ENCODE measurements around the gene ITGB1.
"Not testable (repeated sequence)": the region's sequence is repeated elsewhere in the genome, so short reads cannot be mapped to it uniquely, and the experiment has no call there.

ITGB1 gene

GRCh38 chr10:32938554-32939061, 19.4 kb downstream of the ITGB1 start:
- no peak for DNase-seq (ENCODE audit: low read depth)

DNA sequence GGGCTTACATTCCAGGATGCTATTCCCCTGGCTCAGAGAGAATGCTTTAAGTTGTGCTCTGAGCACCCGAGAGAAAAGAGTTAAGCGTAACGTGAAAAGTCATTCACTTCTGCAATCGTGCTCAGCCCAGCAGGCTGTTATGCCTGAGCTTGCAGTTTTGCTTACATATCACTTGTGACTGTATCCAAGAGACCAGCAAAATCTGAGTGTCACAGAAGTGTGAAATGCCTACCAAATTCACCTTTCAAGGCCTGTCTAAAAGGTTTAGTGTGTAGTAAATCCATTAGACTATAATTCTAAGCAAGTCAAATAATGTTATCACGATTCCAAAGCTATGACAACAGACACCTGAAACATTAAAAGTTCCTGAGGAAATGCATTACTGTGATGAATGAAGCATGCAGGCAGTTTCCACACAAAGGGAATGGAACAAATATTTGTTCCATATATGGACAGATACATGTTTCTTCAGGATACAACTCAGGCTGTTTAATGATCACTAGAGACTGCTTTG, 20.1 kb downstream of the ITGB1 start:
- DNase-seq (ENCODE audit: low read depth), result no peak

DNA sequence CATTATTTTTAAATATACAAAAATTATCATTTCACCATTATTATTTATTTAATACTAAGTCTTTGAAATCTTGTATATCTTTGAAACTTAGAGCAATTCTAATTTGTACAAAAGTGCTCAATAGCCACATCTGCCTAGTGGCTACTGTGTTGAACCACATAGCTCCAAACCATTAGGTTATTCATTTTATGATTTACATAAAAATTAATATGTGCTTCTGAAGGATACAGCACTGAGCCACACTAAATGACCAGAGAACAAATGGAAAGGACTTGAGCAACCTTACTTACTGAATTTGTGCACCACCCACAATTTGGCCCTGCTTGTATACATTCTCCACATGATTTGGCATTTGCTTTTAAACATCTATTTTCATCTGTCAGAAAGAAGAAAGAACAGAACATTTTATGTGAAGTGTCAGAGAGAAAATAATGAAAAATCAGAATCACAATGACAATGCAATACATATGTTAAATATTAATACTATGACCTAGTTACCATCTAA, 25.8 kb downstream of the ITGB1 start:
- no peak for DNase-seq (ENCODE audit: low read depth)

- no peak for DNase-seq (ENCODE audit: low read depth)
Measured at GRCh38 chr10:32931593-32931992, 26.4 kb downstream of the ITGB1 start.

GRCh38 chr10:32930036-32930435, 28.0 kb downstream of the ITGB1 start:
- DNase-seq (ENCODE audit: low read depth), result no peak

- DNase-seq (ENCODE audit: low read depth), result no peak
Measured at GRCh38 chr10:32929634-32930033, 28.4 kb downstream of the ITGB1 start.

- no peak for DNase-seq (ENCODE audit: low read depth)
Measured at GRCh38 chr10:32927750-32928149, 30.3 kb downstream of the ITGB1 start.

DNA sequence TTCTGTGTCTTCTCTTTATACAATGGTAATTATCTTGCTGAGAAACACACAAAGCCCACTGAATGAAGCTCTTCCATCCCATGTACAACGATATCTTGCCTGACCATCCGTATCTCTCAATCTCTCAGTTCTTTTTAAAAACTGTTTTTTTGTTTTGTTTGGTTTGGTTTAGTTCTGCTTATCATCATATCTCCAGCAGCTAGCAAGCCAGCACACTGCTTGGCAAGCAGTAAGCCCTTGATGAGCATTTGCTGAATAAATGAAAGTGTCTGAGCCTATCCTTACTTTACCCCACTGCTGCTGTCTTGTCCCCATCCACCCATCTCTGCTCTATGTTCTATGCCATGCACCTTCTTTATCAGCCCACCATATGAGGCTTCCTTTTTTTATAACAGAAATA, 34.2 kb downstream of the ITGB1 start:
- no peak for DNase-seq (ENCODE audit: low read depth)

GRCh38 chr10:32923134-32923533, 34.9 kb downstream of the ITGB1 start:
- no peak for DNase-seq (ENCODE audit: low read depth)

DNA sequence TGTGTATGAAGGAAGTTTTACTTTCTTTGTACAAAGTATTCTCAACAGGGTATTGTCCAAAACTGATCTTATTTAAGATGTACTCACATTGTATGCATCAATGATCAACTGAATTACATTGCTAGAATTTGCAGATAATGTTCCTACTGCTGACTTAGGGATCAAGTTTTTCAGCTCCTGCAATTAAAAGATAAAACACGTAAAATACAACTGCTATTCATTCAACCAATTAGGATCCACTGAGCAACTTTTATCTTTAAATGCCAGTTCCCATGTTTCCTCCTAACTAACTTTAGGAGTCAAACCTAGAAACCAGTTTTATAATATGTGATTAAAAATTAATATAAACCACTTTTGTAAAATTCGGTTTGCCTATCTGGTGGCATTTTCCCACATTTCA, 35.9 kb downstream of the ITGB1 start:
- DNase-seq (ENCODE audit: low read depth), result no peak

DNA sequence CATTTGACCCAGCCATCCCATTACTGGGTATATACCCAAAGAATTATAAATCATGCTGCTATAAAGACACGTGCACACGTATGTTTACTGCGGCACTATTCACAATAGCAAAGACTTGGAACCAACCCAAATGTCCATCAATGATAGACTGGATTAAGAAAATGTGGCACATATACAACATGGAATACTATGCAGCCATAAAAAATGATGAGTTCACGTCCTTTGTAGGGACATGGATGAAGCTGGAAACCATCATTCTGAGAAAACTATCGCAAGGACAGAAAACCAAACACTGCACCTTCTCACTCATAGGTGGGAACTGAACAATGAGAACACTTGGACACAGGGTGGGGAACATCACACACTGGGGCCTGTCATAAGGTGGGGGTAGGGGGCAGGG, 40.2 kb downstream of the ITGB1 start:
- not testable (repeated sequence) for DNase-seq (ENCODE audit: low read depth)

GRCh38 chr10:32911285-32912016, 46.6 kb downstream of the ITGB1 start:
- DNase-seq (ENCODE audit: low read depth), result no peak

GRCh38 chr10:32909970-32910369, 48.1 kb downstream of the ITGB1 start:
- not testable (repeated sequence) for DNase-seq (ENCODE audit: low read depth)

DNA sequence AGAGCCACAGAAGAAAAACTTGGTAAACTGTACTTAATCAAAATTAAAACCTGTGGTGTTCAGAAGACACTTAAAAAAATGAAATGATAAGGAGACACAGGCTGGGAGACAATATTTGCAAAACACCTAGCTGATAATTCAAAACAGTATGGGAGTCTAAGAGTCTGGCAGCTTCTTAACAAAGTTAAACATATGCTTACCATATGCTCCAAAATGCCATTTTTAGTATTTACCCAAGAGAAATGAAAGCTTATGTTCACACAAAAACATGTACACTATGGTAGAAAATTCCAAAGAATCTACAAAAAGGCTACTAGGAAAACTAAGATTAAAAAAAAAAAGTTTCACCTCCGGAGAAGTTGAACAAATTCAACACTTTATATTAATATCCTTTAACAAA, 48.6 kb downstream of the ITGB1 start:
- peak; percentile 10 for DNase-seq (ENCODE audit: low read depth)

DNA sequence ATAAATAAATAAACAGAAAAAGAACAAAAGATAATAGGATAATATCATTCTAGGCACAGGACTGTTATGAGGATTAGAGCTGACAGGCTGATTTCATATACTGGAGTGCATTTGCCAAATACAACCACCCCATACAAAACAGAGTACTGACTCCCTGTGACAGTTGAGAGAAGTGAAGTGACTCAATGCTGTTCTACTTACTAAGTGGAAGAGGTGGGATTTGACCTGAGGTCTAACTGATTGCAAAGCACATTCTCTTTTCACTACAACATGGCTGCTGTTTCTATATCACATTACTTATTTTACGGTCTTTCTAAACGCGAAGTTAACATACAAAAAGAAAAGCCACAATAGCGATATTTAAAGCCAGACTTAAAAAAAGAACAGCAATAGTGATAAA, 51.4 kb downstream of the ITGB1 start:
- DNase-seq (ENCODE audit: low read depth), result no peak

DNA sequence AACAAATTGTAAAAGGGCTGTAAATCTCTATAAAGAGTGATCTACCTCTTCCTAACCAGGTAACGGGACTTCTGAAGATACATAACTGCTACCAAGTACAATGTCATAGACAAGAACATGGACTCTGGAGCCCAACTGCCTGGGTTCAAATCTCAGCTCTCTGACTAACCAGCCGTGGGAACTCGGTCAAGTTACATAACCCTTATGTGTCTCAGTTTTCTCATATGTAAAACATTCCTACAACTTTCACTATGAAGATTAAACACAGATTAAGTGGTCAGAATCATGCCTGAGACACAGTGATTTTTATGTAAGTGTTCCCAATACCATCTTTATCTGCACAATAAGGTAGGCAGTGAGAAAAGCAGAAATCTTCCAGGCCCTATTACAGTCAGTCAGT, 52.6 kb downstream of the ITGB1 start:
- no peak for DNase-seq (ENCODE audit: low read depth)

DNA sequence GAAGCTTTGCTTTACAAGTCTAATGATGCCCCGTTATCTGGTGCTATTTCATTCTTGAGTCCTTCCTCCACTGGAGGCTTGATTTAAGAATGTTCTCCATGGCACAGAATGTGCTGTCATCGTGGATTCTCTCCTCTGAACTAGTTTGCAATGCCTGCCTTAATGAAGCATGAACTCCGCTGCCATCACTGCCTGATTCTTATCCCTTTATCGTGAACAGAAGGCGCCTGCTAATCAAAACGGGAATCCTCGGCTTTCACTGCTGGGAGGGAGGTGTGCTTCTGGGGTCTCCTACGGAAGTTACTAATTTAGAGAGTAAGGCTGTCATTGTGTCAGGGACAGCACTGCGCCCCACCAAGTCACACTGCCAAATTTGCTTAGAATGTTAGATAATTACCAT, 56.2 kb downstream of the ITGB1 start:
- DNase-seq (ENCODE audit: low read depth), result no peak

DNA sequence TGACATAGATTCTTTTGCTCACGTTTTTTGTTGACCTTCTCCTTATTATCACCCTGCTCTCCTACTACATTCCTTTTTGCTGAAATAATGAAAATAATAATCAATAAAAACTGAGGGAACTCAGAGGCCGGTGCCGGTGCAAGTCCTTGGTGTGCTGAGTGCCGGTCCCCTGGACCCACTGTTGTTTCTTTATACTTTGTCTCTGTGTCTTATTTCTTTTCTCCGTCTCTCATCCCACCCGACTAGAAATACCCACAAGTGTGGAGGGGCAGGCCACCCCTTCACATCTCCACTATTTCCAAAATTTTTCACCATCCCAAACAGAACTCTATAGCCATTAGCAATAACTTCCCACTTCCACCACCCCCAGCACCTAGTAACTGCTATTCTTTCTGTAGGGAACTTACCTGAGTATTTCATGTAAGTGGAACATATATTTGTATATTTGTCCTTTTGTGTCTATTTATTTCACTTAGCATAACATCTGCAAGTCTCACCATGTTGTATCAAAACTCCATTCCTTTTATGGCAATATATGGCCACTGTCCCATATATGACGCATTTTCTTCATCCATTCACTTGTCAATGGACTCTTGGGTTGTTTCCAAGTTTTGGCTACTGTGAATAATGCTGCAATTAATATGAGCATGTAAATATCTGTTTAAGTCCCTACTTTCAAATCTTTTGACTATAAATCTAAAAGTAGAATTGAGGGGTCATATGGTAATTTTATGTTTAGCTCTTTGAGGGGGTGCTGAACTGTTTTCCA, 62.6 kb downstream of the ITGB1 start:
- DNase-seq (ENCODE audit: low read depth), result not testable (repeated sequence)

- DNase-seq (ENCODE audit: low read depth), result no peak
Measured at GRCh38 chr10:32893916-32894664, 63.9 kb downstream of the ITGB1 start.

DNA sequence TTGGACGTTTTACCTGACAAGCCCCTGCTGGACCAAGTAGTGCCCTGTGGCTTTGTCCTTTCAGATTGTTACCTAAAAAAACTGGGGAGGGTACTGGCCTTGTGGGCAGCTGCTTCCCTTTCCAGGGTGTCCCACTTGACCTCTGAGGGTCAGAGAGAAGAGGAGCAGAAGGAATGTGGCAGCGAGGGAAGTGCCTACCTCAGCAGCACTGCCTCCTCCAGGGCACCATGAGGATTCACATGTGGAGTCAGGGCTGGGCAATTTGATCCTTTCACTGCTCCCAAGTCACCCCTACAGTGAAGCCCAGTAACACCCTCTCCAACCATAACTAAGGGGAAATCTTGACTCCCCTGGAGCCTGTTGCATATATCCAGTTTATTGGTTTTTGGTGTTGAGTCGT, 64.6 kb downstream of the ITGB1 start:
- no peak for DNase-seq (ENCODE audit: low read depth)

DNA sequence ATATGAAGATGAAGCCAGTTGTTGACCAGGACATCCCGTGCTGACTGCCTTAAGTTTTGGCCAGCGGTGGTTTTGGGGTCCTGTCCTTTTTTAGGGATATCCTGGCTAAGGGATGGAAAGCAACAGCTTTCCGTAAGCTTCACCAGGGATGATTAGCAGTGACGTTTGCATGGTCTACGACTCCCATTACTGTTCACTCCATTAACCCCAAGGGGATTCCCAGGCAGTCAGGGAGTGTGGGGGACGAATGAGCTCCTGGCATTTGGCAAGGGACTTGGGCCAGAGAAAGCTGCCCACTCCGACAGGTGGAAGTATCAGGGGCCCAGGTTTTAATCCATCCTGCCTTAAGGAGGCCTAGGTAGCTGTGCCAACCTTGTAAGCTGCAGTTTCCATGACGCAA, 66.8 kb downstream of the ITGB1 start:
- no peak for DNase-seq (ENCODE audit: low read depth)

DNA sequence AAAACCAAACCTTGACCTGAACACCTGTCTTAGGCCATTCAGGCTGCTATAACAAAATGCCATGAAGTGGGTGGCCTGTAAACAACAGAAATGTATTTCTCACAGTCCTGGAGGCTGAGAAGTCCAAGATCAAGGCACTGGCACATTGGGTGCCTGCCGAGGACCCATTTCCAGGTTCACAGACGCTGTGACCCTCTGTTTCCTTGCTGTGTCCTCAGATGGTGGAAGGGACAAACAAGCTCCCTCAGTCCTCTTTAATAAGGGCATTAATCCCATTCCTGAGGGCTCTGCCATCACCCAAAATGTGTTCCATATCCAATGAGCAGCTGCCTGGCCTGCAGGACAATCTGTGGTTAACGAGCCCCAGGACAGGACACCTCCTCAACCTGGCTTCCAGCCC, 67.6 kb downstream of the ITGB1 start:
- DNase-seq (ENCODE audit: low read depth), result no peak

Data from fibroblast of the conjunctiva (primary cell).